Mammary epithelial cell (primary cell): Measurements from ENCODE around the gene SNN.

ENCODE experiments used
- EZH2 ChIP-seq: IDR thresholded peaks from 2 replicates; pipeline ENCODE4 v1.6.1; 2012; ENCODE audit warnings: low read length, inconsistent platforms, borderline replicate concordance
- TF ChIP-seq, protein P1 (sequence below), 2 donors: IDR thresholded peaks in 1 of 2; conservative IDR thresholded peaks in 1 of 2; 2 replicates each; pipeline ENCODE4 v1.5.1; 2011 to 2012; ENCODE audit warnings: inconsistent platforms in 2 of 2, low read length in 2 of 2, mild to moderate bottlenecking in 2 of 2, control low read depth in 1 of 2, low read depth in 1 of 2; ENCODE audit not compliant: insufficient read depth in 1 of 2; ENCODE audit errors: extremely low read depth in 1 of 2

DNA sequence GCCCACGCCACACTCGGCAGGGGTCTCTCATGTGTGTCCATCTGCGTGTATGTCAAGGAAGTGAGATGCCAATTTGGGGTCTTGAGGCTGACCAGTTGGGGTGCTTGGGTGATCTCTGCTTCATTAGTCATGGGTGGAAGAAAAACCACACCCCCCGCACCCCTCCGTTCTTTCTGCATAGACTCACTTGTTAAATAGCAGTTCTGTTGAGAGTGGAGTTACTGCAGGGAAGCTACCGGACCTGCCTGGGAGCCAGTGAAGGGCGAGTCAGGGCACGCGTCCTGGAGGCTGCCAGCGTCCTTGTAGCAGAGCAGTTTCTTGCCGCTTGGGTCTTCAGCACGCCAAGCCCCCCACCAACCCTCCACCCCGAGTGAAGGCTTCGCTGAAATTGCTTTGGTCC is 8.5 kb downstream of the SNN start:
- TF ChIP-seq EZH2: no peak
- TF ChIP-seq, protein P1, sequence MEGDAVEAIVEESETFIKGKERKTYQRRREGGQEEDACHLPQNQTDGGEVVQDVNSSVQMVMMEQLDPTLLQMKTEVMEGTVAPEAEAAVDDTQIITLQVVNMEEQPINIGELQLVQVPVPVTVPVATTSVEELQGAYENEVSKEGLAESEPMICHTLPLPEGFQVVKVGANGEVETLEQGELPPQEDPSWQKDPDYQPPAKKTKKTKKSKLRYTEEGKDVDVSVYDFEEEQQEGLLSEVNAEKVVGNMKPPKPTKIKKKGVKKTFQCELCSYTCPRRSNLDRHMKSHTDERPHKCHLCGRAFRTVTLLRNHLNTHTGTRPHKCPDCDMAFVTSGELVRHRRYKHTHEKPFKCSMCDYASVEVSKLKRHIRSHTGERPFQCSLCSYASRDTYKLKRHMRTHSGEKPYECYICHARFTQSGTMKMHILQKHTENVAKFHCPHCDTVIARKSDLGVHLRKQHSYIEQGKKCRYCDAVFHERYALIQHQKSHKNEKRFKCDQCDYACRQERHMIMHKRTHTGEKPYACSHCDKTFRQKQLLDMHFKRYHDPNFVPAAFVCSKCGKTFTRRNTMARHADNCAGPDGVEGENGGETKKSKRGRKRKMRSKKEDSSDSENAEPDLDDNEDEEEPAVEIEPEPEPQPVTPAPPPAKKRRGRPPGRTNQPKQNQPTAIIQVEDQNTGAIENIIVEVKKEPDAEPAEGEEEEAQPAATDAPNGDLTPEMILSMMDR (conservative IDR thresholded peaks at IDR 0.05 in 1 of 2, IDR thresholded peaks at IDR 0.05 in 1 of 2; ENCODE audit: extremely low read depth in 1 of 2, insufficient read depth in 1 of 2, low read depth in 1 of 2, low read length in 2 of 2): no peak
